Heart left ventricle (tissue), 13 donors: ENCODE data around the gene FOXL1.

Experiments used
- POLR2A ChIP-seq, 2 donors: fragments of 450-650 bp; IDR thresholded peaks; one replicate each; pipeline ENCODE4 v1.6.1; 2017; ENCODE audit warnings: antibody characterized with exemption in 2 of 2, mild to moderate bottlenecking in 2 of 2, moderate library complexity in 2 of 2
- TF ChIP-seq, protein P1 (sequence below), 12 donors: fragments of 200-600 bp; sonication (generic) in 4 of 12; IDR thresholded peaks; one replicate each; pipeline versions ENCODE4 v1.5.0 to v1.8.0; 2018 to 2022; ENCODE audit warnings: antibody characterized with exemption in 12 of 12, mild to moderate bottlenecking in 5 of 12
- donor health status: ischemic (EF 13 %, LVEDD 7.1; RV severe dilation, severe dysfunction).
- donor health status: DM: no; HTN: yes; CAD: no.
- donor health status: DM: no; HTN: no; CAD: no.
- donor health status: ischemic (EF 25% LVEDD 6.9; RV normal size, moderate dysfunction).
- donor health status: ischemic (EF 25% LVEDD 5.7; RV mildly dilated, moderate dysfunction).
- donor health status: ischemic (EF 35%, LVEDD 5.7; RV mildly dilated, moderate dysfunction).
- donor health status: nonischemic (EF 11% LVEDD 7.7; RV severe dilation, severe dysfunction).
- donor health status: DM: yes; HTN: yes; CAD: no.
- donor health status: PGD.
- donor health status: ischemic (EF 29% LVEDD 5.4; RV normal size, mild dysfunction).
- donor health status: nonischemic (EF 23%, LVEDD 6.1; RV moderate dilation, normal function).

DNA sequence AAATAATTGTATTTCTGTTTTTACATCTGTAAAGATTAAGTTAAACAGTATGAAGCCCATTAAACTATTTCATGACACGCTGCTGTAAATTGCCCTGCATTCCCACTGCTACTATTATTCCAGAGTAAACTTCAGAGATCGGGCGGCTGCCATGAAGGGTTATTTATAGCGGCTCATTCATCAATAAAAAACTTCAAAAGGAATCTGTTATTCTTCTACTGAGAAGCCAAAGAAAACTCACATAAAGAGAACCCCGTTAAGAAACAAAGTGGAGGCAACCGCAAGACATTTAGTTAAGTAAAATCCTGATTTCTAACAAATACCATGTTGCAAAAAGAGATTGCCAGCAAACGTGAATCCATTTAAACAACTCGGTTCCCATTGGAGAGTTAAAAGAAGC is 16.4 kb downstream of the FOXL1 start:
- TF ChIP-seq, protein P1, sequence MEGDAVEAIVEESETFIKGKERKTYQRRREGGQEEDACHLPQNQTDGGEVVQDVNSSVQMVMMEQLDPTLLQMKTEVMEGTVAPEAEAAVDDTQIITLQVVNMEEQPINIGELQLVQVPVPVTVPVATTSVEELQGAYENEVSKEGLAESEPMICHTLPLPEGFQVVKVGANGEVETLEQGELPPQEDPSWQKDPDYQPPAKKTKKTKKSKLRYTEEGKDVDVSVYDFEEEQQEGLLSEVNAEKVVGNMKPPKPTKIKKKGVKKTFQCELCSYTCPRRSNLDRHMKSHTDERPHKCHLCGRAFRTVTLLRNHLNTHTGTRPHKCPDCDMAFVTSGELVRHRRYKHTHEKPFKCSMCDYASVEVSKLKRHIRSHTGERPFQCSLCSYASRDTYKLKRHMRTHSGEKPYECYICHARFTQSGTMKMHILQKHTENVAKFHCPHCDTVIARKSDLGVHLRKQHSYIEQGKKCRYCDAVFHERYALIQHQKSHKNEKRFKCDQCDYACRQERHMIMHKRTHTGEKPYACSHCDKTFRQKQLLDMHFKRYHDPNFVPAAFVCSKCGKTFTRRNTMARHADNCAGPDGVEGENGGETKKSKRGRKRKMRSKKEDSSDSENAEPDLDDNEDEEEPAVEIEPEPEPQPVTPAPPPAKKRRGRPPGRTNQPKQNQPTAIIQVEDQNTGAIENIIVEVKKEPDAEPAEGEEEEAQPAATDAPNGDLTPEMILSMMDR (IDR thresholded peaks at IDR 0.05), result no peak
- no peak for TF ChIP-seq POLR2A (IDR thresholded peaks at IDR 0.05)
